ENCODE results near the gene CLCF1.

Gene CLCF1

DNA sequence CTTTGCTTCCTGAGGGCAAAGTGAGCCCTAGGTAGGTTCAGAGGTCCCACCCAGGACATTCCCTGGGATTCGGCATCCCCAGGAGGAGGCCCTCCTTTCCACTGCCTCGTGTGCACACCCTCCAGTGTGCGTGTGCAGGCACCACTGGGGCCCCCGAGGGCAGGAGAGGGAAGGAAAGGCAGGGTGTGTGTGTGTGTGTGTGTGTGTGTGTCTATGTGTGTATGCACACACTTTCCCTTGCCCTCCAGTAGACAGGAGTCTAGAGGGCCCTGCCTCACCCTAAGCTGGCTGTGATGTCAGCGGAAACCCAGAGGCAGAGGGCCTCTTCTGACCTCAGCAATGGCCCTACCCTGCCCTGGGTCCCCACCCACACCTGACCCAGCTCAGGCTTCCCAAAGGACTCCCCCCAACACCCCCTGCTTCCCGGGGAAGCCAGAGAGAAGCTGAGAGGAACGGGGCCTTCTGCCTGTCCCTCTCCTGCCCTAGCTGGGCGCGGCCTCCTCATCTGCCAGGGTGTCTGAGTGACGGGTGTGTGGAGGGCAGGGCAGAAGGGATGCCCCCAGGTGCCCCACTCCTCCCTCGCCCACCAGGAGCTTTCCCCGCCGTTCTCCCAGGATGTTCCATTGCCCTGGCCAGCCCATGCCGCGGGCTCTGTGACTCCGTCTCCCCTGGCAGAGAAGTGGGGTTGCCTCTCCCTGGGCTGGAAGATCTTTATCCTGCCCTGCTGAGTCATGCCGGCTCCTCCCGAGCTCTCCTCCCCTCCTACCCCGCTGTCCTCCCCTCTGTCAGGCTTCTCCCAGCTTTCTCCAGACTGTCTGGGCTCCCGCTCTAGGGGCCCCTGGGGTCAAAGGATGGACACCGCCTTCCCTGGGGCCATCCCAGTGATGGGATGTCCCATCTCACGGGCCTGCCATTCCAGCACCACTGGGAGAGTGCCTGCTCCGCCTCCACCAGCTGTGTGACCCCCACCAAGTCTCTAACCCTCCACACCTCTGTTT, 6.0 kb upstream of the CLCF1 start:
- no peak overlapping the region for H3K27ac ChIP-seq
- no peaks in the 10 kb centered on the region for H3K36me3 ChIP-seq
- no peak overlapping the region for H3K4me3 ChIP-seq (ENCODE audit: low read depth, low read length)
- TF ChIP-seq, protein P1, sequence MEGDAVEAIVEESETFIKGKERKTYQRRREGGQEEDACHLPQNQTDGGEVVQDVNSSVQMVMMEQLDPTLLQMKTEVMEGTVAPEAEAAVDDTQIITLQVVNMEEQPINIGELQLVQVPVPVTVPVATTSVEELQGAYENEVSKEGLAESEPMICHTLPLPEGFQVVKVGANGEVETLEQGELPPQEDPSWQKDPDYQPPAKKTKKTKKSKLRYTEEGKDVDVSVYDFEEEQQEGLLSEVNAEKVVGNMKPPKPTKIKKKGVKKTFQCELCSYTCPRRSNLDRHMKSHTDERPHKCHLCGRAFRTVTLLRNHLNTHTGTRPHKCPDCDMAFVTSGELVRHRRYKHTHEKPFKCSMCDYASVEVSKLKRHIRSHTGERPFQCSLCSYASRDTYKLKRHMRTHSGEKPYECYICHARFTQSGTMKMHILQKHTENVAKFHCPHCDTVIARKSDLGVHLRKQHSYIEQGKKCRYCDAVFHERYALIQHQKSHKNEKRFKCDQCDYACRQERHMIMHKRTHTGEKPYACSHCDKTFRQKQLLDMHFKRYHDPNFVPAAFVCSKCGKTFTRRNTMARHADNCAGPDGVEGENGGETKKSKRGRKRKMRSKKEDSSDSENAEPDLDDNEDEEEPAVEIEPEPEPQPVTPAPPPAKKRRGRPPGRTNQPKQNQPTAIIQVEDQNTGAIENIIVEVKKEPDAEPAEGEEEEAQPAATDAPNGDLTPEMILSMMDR (IDR thresholded peaks at IDR 0.05; ENCODE audit: low read depth, low read length), result no peak
- no peaks in the 10 kb centered on the region for H3K27me3 ChIP-seq (ENCODE audit: insufficient read depth, low read depth, severe bottlenecking)
- no peaks in the 10 kb centered on the region for H3K9me3 ChIP-seq (ENCODE audit: severe bottlenecking)
- no peak for DNase-seq

DNA sequence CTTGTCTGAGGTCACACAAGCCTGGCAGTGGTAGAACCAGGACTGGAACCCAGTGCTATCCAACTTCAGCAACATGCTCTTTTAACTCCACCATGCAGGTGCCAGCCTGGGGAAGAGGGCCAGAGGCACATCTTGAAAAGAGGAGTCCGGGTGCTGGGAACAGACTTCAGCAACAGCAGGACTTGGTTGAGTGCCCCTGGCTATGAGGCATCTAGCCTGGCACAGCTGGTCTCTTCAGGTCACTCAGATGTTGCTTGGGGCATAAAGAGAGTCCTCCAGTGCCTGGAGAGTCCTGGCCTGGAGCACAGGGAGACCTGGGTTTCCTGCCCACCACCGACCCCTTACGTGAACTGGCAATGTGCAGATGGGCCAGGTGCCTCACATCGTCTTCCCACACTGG, 5.1 kb upstream of the CLCF1 start:
- no peak for DNase-seq
- TF ChIP-seq, protein P1 (IDR thresholded peaks at IDR 0.05; ENCODE audit: low read depth, low read length), result no peak
- H3K9me3 ChIP-seq (ENCODE audit: severe bottlenecking), result no peaks in the 10 kb centered on the region
- H3K27me3 ChIP-seq (ENCODE audit: insufficient read depth, low read depth, severe bottlenecking), result no peaks in the 10 kb centered on the region
- no peak overlapping the region for H3K4me3 ChIP-seq (ENCODE audit: low read depth, low read length)
- H3K36me3 ChIP-seq, result no peaks in the 10 kb centered on the region
- no peak overlapping the region for H3K27ac ChIP-seq

DNA sequence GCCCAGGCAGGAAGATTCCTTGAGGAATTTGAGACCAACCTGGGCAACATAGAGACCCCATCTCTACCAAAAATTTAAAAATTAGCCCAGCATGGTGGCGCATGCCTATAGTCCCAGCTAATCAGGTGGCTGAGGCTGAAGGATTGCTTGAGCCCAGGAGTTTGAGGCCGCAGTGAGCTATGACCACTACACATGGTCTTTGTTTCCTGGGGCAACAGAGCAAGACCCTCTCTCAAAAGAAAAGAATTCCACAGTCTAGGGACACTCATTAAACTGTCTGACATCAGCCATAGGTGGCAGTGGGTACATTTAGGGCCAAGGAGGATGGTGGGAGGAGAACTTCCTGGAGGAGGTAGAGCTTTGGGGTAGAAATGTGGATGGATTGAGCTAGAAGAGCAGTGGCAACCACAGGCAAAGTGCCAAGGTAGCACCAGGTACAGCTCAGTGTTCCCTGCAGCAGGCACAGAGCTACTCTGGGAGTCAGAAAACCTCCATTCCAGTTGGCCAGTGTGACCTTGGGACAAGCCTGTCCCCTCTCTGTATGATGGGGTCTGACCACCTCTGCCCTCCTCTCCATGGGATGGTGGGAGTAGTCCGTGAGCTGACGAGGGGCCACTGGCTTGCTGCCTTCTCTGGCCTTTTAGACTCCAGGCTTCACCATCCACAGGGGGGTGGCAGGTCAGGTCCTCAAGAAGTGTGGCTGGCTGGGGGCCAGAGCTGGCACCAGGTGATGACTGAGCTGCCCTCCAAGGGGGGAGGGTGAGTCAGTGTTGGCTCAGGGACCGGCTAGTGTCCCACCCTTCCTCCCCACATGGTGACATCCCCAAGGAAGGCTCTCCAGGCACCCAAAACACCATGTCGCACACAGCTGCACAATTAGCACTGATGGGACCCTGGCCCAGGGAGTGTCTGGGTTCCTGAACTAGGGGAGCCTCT, 3.7 kb upstream of the CLCF1 start:
- H3K36me3 ChIP-seq, result no peaks in the 10 kb centered on the region
- no peak overlapping the region for H3K4me3 ChIP-seq (ENCODE audit: low read depth, low read length)
- H3K27ac ChIP-seq, result no peak overlapping the region
- no peaks in the 10 kb centered on the region for H3K27me3 ChIP-seq (ENCODE audit: insufficient read depth, low read depth, severe bottlenecking)
- no peak for DNase-seq
- H3K9me3 ChIP-seq (ENCODE audit: severe bottlenecking), result no peaks in the 10 kb centered on the region
- TF ChIP-seq, protein P1 (IDR thresholded peaks at IDR 0.05; ENCODE audit: low read depth, low read length), result no peak

DNA sequence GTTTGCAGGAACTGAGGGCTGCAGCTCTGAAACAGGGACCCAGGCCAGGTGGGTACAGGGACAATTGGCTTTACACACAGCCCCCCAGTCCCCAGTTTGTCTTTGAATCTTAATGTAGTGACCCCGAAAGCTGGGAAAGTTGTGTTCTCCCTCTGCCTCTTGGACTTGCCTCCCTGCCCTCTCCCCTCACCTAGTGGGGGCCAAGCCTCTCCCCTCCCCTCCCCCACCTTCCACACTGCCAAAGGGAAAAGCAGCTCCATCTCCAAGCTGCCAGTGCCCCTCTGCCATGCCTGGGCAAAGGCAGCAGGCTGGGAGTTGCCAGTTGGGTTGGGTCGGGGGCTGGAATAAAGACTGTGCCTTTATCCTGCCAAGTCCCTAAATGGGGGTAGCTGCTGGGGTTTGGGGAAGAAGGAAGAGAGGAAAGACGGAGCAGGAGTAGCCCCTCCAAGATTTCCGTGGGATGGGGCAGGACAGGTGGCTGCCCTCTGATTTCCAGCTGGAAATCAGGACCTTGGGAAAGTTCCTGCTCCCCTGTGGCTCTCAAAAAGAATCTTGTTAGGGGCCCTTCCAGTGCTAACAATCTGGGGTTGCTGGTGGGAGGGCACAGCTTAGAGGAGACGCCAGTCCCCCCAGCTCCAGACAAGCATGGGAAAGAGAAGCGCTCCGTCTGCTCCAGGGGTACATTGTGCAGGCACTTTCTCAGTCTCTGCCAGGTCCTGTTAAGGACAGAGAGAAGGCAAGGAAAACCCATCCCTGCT, 2.8 kb upstream of the CLCF1 start:
- no peak overlapping the region for H3K27ac ChIP-seq
- H3K4me3 ChIP-seq (ENCODE audit: low read depth, low read length), result no peak overlapping the region
- TF ChIP-seq, protein P1 (IDR thresholded peaks at IDR 0.05; ENCODE audit: low read depth, low read length), result no peak
- no peaks in the 10 kb centered on the region for H3K36me3 ChIP-seq
- H3K9me3 ChIP-seq (ENCODE audit: severe bottlenecking), result no peaks in the 10 kb centered on the region
- no peaks in the 10 kb centered on the region for H3K27me3 ChIP-seq (ENCODE audit: insufficient read depth, low read depth, severe bottlenecking)
- DNase-seq, result no peak

DNA sequence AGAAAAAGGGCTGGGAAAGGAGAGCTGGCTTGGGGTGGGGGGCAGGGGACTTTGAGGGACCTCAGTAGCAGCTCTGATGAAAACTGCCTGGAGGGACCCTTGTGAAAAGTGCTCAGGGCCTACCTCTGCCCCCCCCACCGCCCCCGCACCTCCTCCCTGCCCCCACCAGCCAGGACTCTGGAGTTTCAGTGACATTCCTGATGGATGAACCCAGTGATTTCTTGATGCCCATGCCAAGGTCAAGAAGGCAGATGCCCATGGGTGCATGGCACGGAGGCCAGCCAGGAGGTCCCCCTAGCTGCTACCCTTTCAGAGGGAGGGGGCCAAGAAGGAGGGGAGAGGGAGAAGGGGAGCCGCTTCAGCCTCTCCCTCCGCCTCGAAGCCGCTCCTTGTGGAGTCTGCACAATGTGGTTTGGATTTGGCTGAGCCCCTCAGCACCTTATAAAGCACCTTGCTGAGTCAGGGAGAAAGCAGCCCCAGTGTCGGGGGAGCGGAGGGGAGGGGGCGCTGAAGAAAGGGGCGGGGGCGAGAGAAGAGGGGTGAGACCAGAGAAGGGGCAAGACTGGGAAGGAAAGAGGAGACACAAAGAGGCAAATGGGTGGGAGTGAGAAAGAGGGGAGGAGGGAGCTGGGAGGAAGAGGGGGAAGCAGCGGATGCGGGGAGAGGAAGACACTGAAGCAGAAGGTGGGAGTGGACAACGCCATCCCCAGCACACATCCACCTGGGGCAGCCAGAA, 2.1 kb upstream of the CLCF1 start:
- Histone ChIP-seq H3K9me3 (ENCODE audit: severe bottlenecking) (no peaks in the 10 kb centered on the region), H3K4me3 (ENCODE audit: low read depth, low read length) (no peak overlapping the region), H3K27me3 (ENCODE audit: insufficient read depth, low read depth, severe bottlenecking) (no peaks in the 10 kb centered on the region), H3K27ac (no peak overlapping the region), H3K36me3 (no peaks in the 10 kb centered on the region)
- no peak for DNase-seq
- TF ChIP-seq, protein P1 (IDR thresholded peaks at IDR 0.05; ENCODE audit: low read depth, low read length), result no peak
